GM23338 (cell line): ENCODE measurements around the gene MS4A15. TPM values are rescaled to one million over a fixed set of nuclear protein-coding genes. Genes with fewer than 3 reads are reported as not detected.

Source experiments
- ATAC-seq: fragments of 200-7000 bp; cut with Tn5 transposase; 3 replicates; pipeline ENCODE4 v1.9.1; 2020
- DNase-seq: peaks from one replicate; pipeline ENCODE4 v3.0.0-alpha.2; 2015; ENCODE audit warnings: low spot score
- H2AFZ ChIP-seq: fragments of 200-600 bp; sonication (generic); 2 replicates; pipeline ENCODE4 v1.8.0; 2016; ENCODE audit warnings: antibody characterized with exemption, mild to moderate bottlenecking, moderate library complexity
- H3F3A ChIP-seq: fragments of 200-600 bp; sonication (generic); replicated peaks from 2 replicates; pipeline ENCODE4 v1.8.0; 2017; ENCODE audit warnings: antibody characterized with exemption, mixed run types, low read depth
- H3K27ac ChIP-seq: fragments of 200-600 bp; sonication (generic); 2 replicates; pipeline ENCODE4 v1.6.1; 2016; ENCODE audit warnings: low read depth
- H3K27me3 ChIP-seq: fragments of 200-600 bp; sonication (generic); 2 replicates; pipeline ENCODE4 v1.8.0; 2016; ENCODE audit warnings: mild to moderate bottlenecking, mixed run types, moderate library complexity; ENCODE audit not compliant: insufficient read depth
- H3K36me3 ChIP-seq: fragments of 200-600 bp; sonication (generic); 2 replicates; pipeline ENCODE4 v1.8.0; 2016; ENCODE audit warnings: mild to moderate bottlenecking; ENCODE audit not compliant: insufficient read depth
- H3K4me1 ChIP-seq: fragments of 200-600 bp; sonication (generic); 2 replicates; pipeline ENCODE4 v1.8.0; 2016; ENCODE audit warnings: mild to moderate bottlenecking, moderate library complexity; ENCODE audit not compliant: insufficient read depth
- H3K4me2 ChIP-seq: fragments of 200-600 bp; sonication (generic); 2 replicates; pipeline ENCODE4 v1.7.1; 2017; ENCODE audit warnings: mixed run types
- H3K4me3 ChIP-seq: fragments of 200-600 bp; sonication (generic); 2 replicates; pipeline ENCODE4 v1.6.1; 2016; ENCODE audit warnings: mixed run types
- H3K79me2 ChIP-seq: fragments of 200-600 bp; sonication (generic); replicated peaks from 2 replicates; pipeline ENCODE4 v1.8.0; 2017; ENCODE audit warnings: mild to moderate bottlenecking; ENCODE audit not compliant: insufficient read depth
- H3K9me2 ChIP-seq: fragments of 200-600 bp; sonication (generic); 2 replicates; pipeline ENCODE4 v1.8.0; 2017; ENCODE audit not compliant: insufficient read depth
- H4K20me1 ChIP-seq: fragments of 200-600 bp; sonication (generic); replicated peaks from 2 replicates; pipeline ENCODE4 v1.8.0; 2017; ENCODE audit warnings: mild to moderate bottlenecking; ENCODE audit not compliant: insufficient read depth
- H3K27ac Mint-ChIP-seq: 2 replicates; pipeline ENCODE4 v1.8.0; 2020; ENCODE audit warnings: inconsistent platforms, mild to moderate bottlenecking, moderate library complexity, mixed read lengths
- H3K27me3 Mint-ChIP-seq: 3 replicates; pipeline ENCODE4 v1.8.0; 2022; ENCODE audit warnings: low read depth, mild to moderate bottlenecking, moderate library complexity, mixed read lengths, inconsistent platforms; ENCODE audit not compliant: insufficient read depth, poor library complexity
- H3K36me3 Mint-ChIP-seq: 3 replicates; pipeline ENCODE4 v1.8.0; 2021; ENCODE audit warnings: low read depth, mild to moderate bottlenecking, inconsistent platforms, moderate library complexity, mixed read lengths
- H3K4me1 Mint-ChIP-seq: 3 replicates; pipeline ENCODE4 v1.8.0; 2020; ENCODE audit warnings: mild to moderate bottlenecking, inconsistent platforms, mixed read lengths
- H3K4me3 Mint-ChIP-seq: 3 replicates; pipeline ENCODE4 v1.8.0; 2021; ENCODE audit warnings: moderate library complexity, mild to moderate bottlenecking, inconsistent platforms, mixed read lengths
- H3K9me3 Mint-ChIP-seq: 3 replicates; pipeline ENCODE4 v1.8.0; 2020; ENCODE audit warnings: moderate library complexity, mild to moderate bottlenecking, inconsistent platforms, mixed read lengths
- CREB1 ChIP-seq: fragments of 250-450 bp; sonication (Bioruptor Pico); IDR thresholded peaks from 2 replicates; pipeline ENCODE4 v1.5.0; 2020; ENCODE audit warnings: low read depth, mild to moderate bottlenecking, moderate library complexity
- CTCF ChIP-seq, 2 experiments: fragments of 200-600 bp in 1 of 2; sonication (generic) in 1 of 2; conservative IDR thresholded peaks; 2 replicates each; pipeline versions ENCODE4 v1.5.1 to v1.6.1; 2016 to 2017; ENCODE audit warnings: antibody characterized with exemption in 2 of 2, low read depth in 2 of 2, mild to moderate bottlenecking in 2 of 2, moderate library complexity in 1 of 2
- ETS1 ChIP-seq: IDR thresholded peaks from 2 replicates; pipeline ENCODE4 v1.6.1; 2016; ENCODE audit warnings: antibody characterized with exemption
- EZH2 ChIP-seq: fragments of 200-600 bp; sonication (generic); IDR thresholded peaks from one replicate; pipeline ENCODE4 v1.8.0; 2017; ENCODE audit warnings: antibody characterized with exemption, mild to moderate bottlenecking, low read depth; ENCODE audit not compliant: unreplicated experiment
- EZH2phosphoT487 ChIP-seq: fragments of 200-600 bp; sonication (generic); IDR thresholded peaks from one replicate; pipeline ENCODE4 v1.8.1; 2018; ENCODE audit warnings: antibody characterized with exemption; ENCODE audit not compliant: unreplicated experiment
- JUNB ChIP-seq: IDR thresholded peaks from one replicate; pipeline ENCODE4 v1.6.1; 2016; ENCODE audit warnings: antibody characterized with exemption; ENCODE audit not compliant: unreplicated experiment
- NANOG ChIP-seq: IDR thresholded peaks from 2 replicates; pipeline ENCODE4 v1.6.1; 2016; ENCODE audit warnings: antibody characterized with exemption, borderline replicate concordance
- POLR2AphosphoS5 ChIP-seq: IDR thresholded peaks from 2 replicates; pipeline ENCODE4 v1.6.1; 2016; ENCODE audit warnings: antibody characterized with exemption, low read depth
- REST ChIP-seq: IDR thresholded peaks from one replicate; pipeline ENCODE4 v1.6.1; 2018; ENCODE audit warnings: antibody characterized with exemption; ENCODE audit not compliant: unreplicated experiment
- STAT1 ChIP-seq: IDR thresholded peaks from one replicate; pipeline ENCODE4 v1.6.1; 2016; ENCODE audit warnings: antibody characterized with exemption; ENCODE audit not compliant: unreplicated experiment
- ZNF114 ChIP-seq: fragments of 250-450 bp; sonication (Bioruptor Pico); IDR thresholded peaks from 2 replicates; pipeline ENCODE4 v1.5.0; 2020; ENCODE audit warnings: mild to moderate bottlenecking, moderate library complexity
- ZNF331 ChIP-seq: fragments of 250-450 bp; sonication (Bioruptor Pico); IDR thresholded peaks from 2 replicates; pipeline ENCODE4 v1.5.0; 2020; ENCODE audit warnings: low read depth, mild to moderate bottlenecking, moderate library complexity
- ZNF462 ChIP-seq: fragments of 250-450 bp; sonication (Bioruptor Pico); IDR thresholded peaks from 2 replicates; pipeline ENCODE4 v1.5.0; 2020; ENCODE audit warnings: mild to moderate bottlenecking, moderate library complexity
- polyA plus RNA-seq: library from polyadenylated mRNA; unstranded; fragments of >200 nt; fragmentation: Nextera tagmentation; extraction: Ambion mirVana; gene quantifications from 2 replicates; pipeline ENCODE4 v1.2.1, GENCODE V29; 2016
- total RNA-seq: library from RNA; depleted of rRNA; stranded (reverse); fragments of >200 nt; shearing (Covaris generic); gene quantifications from 2 replicates; pipeline ENCODE4 v1.2.3, GENCODE V29; 2014

MS4A15 gene
- total and polyA plus RNA-seq, 2 experiments from 2014 or later: 0.44 TPM; not detected in 1

GRCh38 chr11:60781286-60781980, 24.8 kb downstream of the MS4A15 start:
- no peak overlapping the region for H3K27ac ChIP-seq
- H3F3A ChIP-seq: no peaks in the 10 kb centered on the region
- DNase-seq: no peak
- H3K27me3 Mint-ChIP-seq: no peaks in the 10 kb centered on the region
- no peaks in the 10 kb centered on the region for H3K4me1 Mint-ChIP-seq
- H3K27ac Mint-ChIP-seq: no peak overlapping the region
- ATAC-seq: no peak
- H3K79me2 ChIP-seq: no peaks in the 10 kb centered on the region
- peaks cover 4% of the 10 kb centered on the region; the same call in 1 of the 2 replicates for H3K9me2 ChIP-seq
- no peaks in the 10 kb centered on the region for H3K27me3 ChIP-seq
- no peaks in the 10 kb centered on the region for H3K36me3 ChIP-seq
- H3K4me3 Mint-ChIP-seq: no peak overlapping the region
- no peaks in the 10 kb centered on the region; the same call in 2 of the 3 replicates for H3K9me3 Mint-ChIP-seq
- no peaks in the 10 kb centered on the region for H4K20me1 ChIP-seq
- H3K4me2 ChIP-seq: no peak overlapping the region
- no peaks in the 10 kb centered on the region for H3K4me1 ChIP-seq
- no peak for TF ChIP-seq EZH2
- no peak for TF ChIP-seq NANOG
- no peak for TF ChIP-seq EZH2phosphoT487
- TF ChIP-seq POLR2AphosphoS5: no peak
- no peak for TF ChIP-seq CTCF (conservative IDR thresholded peaks at IDR 0.05; ENCODE audit: low read depth in 2 of 2)
- no peak for TF ChIP-seq STAT1
- TF ChIP-seq ETS1: no peak
- TF ChIP-seq CREB1 (CRISPR knock-in tag): no peak
- no peak for TF ChIP-seq ZNF114 (CRISPR knock-in tag)
- TF ChIP-seq ZNF331 (CRISPR knock-in tag): no peak
- TF ChIP-seq JUNB: no peak
- no peak for TF ChIP-seq REST
- no peak for TF ChIP-seq ZNF462 (CRISPR knock-in tag)
- H3K36me3 Mint-ChIP-seq: no peaks in the 10 kb centered on the region
- no peak overlapping the region for H2AFZ ChIP-seq
- H3K4me3 ChIP-seq: no peak overlapping the region
